Stimulated activated naive CD8-positive, alpha-beta T cell treated with anti-CD3 and anti-CD28 coated beads, Interleukin-15, amount 100 ng/mL, for 72 hours (primary cell): ENCODE results near the gene SPOCK1.

ENCODE experiments used
- ATAC-seq: fragments of 150-1000 bp; cut with Tn5 transposase; 2 replicates; pipeline ENCODE4 v1.10.0; 2021; ENCODE audit warnings: mild to moderate bottlenecking, moderate library complexity
- DNase-seq, 2 donors: peaks; one replicate each; pipeline ENCODE4 v3.0.0; 2021 to 2022
- H3K27ac Mint-ChIP-seq, 2 donors: one replicate each; pipeline ENCODE4 v1.8.0; 2022; ENCODE audit warnings: mild to moderate bottlenecking in 2 of 2, mixed read lengths in 2 of 2, moderate library complexity in 2 of 2
- H3K27me3 Mint-ChIP-seq: one replicate; pipeline ENCODE4 v1.8.0; 2022; ENCODE audit warnings: mixed read lengths
- H3K4me1 Mint-ChIP-seq: one replicate; pipeline ENCODE4 v1.8.0; 2022; ENCODE audit warnings: mild to moderate bottlenecking, mixed read lengths
- H3K4me3 Mint-ChIP-seq, 2 donors: one replicate each; pipeline ENCODE4 v1.8.0; 2022; ENCODE audit warnings: mild to moderate bottlenecking in 2 of 2, mixed read lengths in 2 of 2, moderate library complexity in 1 of 2
- H3K9me3 Mint-ChIP-seq, 2 donors: one replicate each; pipeline ENCODE4 v1.8.0; 2022; ENCODE audit warnings: mixed read lengths in 2 of 2

Gene SPOCK1

GRCh38 chr5:137470111-137470920 lies 28.8 kb downstream of the SPOCK1 start:
- Mint-ChIP-seq H3K27me3 (peaks cover 25% of the 10 kb centered on the region), H3K9me3 (no peaks in the 10 kb centered on the region), H3K4me3 (no peak overlapping the region), H3K27ac (no peak overlapping the region), H3K4me1 (no peaks in the 10 kb centered on the region)
- ATAC-seq: no peak
- DNase-seq: no peak

GRCh38 chr5:137466889-137467288 lies 32.2 kb downstream of the SPOCK1 start:
- H3K4me1 Mint-ChIP-seq: no peaks in the 10 kb centered on the region
- DNase-seq (no peak), ATAC-seq (no peak)
- H3K9me3 Mint-ChIP-seq: no peaks in the 10 kb centered on the region
- H3K4me3 Mint-ChIP-seq: no peak overlapping the region
- H3K27ac Mint-ChIP-seq: no peak overlapping the region
- H3K27me3 Mint-ChIP-seq: peaks cover 20% of the 10 kb centered on the region

DNA sequence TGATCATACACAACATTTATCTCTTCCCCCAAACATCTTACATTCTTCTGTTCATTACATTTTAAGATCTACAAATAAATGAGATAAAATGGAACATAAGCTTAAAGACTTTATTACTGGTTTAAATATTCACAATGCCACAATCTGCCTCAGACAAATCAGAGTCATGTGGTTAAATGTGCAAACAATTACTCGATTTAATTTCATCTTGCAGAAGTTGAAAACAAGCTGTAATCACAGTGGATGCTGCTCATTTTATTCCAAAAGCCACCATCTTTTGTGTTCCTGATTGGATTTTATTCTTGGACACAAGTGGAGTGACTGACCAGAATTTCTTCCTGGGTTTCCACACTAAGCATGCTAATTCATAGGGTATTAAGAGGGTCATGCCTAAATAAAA lies 33.2 kb downstream of the SPOCK1 start:
- Mint-ChIP-seq H3K4me3 (no peak overlapping the region), H3K9me3 (no peaks in the 10 kb centered on the region), H3K4me1 (no peaks in the 10 kb centered on the region), H3K27me3 (peaks cover 12% of the 10 kb centered on the region), H3K27ac (no peak overlapping the region)
- no peak for ATAC-seq
- DNase-seq: no peak

DNA sequence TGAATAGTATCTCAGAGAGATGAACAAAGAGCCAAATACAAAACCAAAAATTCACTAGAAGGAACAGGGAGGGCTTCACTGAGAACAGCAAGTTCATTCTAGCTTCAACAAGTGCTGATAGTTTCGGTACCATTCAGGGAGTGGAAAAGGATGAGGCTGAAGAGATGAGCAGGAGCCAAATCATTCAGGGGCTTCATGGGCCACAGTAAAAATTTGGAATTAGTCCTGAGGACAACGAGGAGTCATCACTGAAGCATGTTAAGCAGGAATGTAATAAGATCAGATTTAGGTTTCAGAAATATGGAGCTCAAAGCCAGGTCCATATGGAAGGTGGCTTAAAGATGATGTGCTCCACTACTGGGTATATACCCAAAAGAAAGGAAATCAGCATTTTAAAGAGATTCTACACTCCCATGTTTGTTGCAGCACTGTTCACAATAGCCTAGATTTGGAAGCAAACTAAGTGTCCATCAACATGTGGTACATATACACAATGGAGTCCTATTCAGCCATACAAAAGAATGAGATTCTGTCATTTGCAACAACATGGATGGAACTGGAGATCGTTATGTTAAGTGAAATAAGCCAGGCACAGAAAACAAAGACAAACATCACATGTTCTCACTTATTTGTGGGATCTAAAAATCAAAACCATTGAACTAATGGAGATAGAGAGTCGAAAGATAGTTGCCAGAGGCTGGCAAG lies 36.2 kb downstream of the SPOCK1 start:
- no peak overlapping the region for H3K4me3 Mint-ChIP-seq
- DNase-seq (no peak), ATAC-seq (no peak)
- H3K4me1 Mint-ChIP-seq: no peaks in the 10 kb centered on the region
- no peak overlapping the region for H3K27ac Mint-ChIP-seq
- peaks cover 12% of the 10 kb centered on the region for H3K27me3 Mint-ChIP-seq
- H3K9me3 Mint-ChIP-seq: no peaks in the 10 kb centered on the region

DNA sequence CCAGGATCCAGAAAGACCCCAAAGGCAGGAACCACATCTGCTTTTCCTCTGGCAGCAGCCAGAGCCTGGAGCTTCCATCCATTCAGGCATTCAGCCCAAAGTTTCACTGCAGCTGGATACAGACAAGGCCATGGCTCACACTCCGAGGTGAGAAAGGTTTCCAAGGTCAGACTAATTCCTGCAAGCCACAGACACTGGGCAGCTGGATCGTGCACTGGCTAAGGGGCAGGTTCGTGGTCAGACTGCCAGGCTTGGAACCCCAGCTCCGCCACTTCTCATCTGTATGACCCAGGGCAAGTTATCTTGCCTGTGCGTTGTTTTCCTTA lies 36.9 kb downstream of the SPOCK1 start:
- DNase-seq: no peak
- Mint-ChIP-seq H3K27me3 (peaks cover 12% of the 10 kb centered on the region), H3K4me3 (no peak overlapping the region), H3K4me1 (no peaks in the 10 kb centered on the region), H3K27ac (no peak overlapping the region), H3K9me3 (no peaks in the 10 kb centered on the region)
- ATAC-seq: no peak

GRCh38 chr5:137461391-137462264 lies 37.5 kb downstream of the SPOCK1 start:
- Mint-ChIP-seq H3K27ac (no peak overlapping the region), H3K4me3 (no peak overlapping the region), H3K27me3 (peaks cover 12% of the 10 kb centered on the region), H3K4me1 (no peaks in the 10 kb centered on the region), H3K9me3 (no peaks in the 10 kb centered on the region)
- DNase-seq (no peak), ATAC-seq (no peak)

DNA sequence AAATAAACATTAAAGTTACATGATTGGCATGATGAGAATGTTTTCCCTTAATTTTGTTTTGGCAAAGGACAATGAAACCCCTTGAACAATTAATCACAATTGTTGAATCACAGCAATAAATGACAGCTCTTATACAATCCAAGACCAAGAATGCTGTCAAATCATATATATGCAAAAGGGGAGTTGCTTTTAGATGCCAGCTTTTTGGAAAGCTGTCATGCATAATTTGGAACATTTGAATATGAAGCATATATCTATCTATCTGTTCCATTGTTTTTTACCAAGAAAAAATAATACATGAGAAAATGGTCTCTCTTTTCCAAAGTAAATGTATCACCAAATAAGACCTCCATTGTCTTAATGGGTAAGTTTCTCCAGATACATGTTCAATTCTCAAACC lies 44.5 kb downstream of the SPOCK1 start:
- no peak for ATAC-seq
- Mint-ChIP-seq H3K4me3 (no peak overlapping the region), H3K4me1 (no peaks in the 10 kb centered on the region), H3K27ac (no peak overlapping the region), H3K9me3 (peaks cover 0 to 11% of the 10 kb centered on the region in 2 donors), H3K27me3 (no peaks in the 10 kb centered on the region)
- no peak for DNase-seq

DNA sequence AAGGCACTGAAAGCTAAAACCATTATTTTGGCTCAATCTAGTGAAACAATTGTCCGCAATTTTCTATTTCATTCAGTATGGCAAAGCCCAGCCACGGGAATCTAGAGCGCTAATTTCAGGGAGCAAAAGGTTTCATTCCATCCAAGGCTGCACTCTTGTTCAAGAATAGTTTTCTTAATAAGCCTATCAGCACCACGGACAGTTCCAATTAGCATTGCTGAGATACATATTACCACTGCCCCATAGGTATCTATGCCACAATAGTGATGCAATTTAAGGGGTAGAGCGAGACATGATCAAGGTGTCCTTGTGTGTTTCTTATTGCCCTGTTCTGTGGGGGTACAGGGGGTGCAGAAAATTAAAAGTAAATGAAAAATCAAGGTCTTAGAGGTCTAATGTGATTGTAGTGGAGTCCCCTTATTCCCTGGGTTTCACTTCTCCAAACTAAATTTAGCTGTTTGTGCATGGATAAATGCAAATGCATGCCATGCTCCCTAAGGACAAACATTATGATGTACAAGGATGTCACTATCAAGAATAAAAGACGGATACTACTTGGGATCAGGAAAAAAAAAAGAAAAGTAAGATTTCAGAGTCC lies 45.5 kb downstream of the SPOCK1 start:
- DNase-seq: no peak
- peaks cover 0 to 11% of the 10 kb centered on the region in 2 donors for H3K9me3 Mint-ChIP-seq
- no peak for ATAC-seq
- no peaks in the 10 kb centered on the region for H3K4me1 Mint-ChIP-seq
- no peak overlapping the region for H3K4me3 Mint-ChIP-seq
- no peaks in the 10 kb centered on the region for H3K27me3 Mint-ChIP-seq
- H3K27ac Mint-ChIP-seq: no peak overlapping the region

DNA sequence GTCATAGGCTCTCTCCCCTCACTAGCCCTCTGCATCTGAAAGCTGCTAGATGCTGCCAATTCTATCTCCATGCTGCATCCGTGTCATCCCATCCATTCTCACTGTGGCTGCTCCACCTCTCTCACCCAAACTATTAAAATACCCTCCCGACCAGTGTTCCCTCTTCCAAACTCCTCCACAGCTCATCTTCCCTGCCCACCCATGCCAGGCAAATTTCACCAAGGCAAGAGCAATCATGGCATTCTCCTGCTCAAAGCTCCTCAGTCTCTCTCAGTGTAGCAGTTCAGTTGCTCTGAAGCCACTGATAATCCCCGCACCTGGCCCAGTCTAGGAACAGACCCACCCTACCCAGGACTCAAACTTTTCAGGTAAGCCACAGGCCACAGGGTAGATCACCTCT lies 48.4 kb downstream of the SPOCK1 start:
- peaks cover 0 to 11% of the 10 kb centered on the region in 2 donors for H3K9me3 Mint-ChIP-seq
- no peak for ATAC-seq
- DNase-seq: no peak
- no peak overlapping the region for H3K27ac Mint-ChIP-seq
- H3K27me3 Mint-ChIP-seq: no peaks in the 10 kb centered on the region
- no peak overlapping the region for H3K4me3 Mint-ChIP-seq
- no peaks in the 10 kb centered on the region for H3K4me1 Mint-ChIP-seq

DNA sequence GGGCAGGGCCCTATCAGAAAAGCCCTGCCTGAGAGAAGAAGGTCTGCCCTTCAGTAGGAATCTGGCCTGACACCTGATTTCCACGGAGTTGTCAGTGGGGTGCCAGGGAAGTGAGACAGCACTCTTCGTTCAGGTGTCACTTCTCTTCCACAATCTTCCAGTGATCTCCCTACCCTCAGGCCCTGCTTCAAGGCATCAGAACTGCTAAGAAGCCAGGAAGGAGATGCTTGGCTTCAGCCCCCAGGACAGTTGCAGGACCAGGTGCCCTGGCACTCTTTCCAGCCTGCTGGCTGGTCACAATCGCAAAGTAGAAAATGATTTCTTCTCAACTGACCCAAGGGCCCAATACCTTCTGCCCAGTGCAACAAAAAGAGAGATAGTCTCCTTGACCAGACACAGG lies 50.3 kb downstream of the SPOCK1 start:
- ATAC-seq (no peak), DNase-seq (no peak)
- no peaks in the 10 kb centered on the region for H3K4me1 Mint-ChIP-seq
- peaks cover 0 to 8% of the 10 kb centered on the region in 2 donors for H3K9me3 Mint-ChIP-seq
- no peak overlapping the region for H3K4me3 Mint-ChIP-seq
- no peak overlapping the region for H3K27ac Mint-ChIP-seq
- H3K27me3 Mint-ChIP-seq: peaks cover 10% of the 10 kb centered on the region

- DNase-seq (no peak), ATAC-seq (no peak)
- no peak overlapping the region for H3K27ac Mint-ChIP-seq
- no peaks in the 10 kb centered on the region for H3K9me3 Mint-ChIP-seq
- H3K4me1 Mint-ChIP-seq: no peaks in the 10 kb centered on the region
- H3K4me3 Mint-ChIP-seq: no peak overlapping the region
- peaks cover 14% of the 10 kb centered on the region for H3K27me3 Mint-ChIP-seq
Measured at GRCh38 chr5:137446615-137447014, 52.5 kb downstream of the SPOCK1 start.

GRCh38 chr5:137446151-137446550 lies 53.0 kb downstream of the SPOCK1 start:
- H3K9me3 Mint-ChIP-seq: no peaks in the 10 kb centered on the region
- H3K27ac Mint-ChIP-seq: no peak overlapping the region
- ATAC-seq: no peak
- H3K4me1 Mint-ChIP-seq: no peaks in the 10 kb centered on the region
- peaks cover 14% of the 10 kb centered on the region for H3K27me3 Mint-ChIP-seq
- DNase-seq: no peak
- no peak overlapping the region for H3K4me3 Mint-ChIP-seq

GRCh38 chr5:137442660-137443059 lies 56.5 kb downstream of the SPOCK1 start:
- Mint-ChIP-seq H3K4me1 (no peaks in the 10 kb centered on the region), H3K9me3 (no peaks in the 10 kb centered on the region), H3K27ac (no peak overlapping the region), H3K27me3 (peaks cover 20% of the 10 kb centered on the region), H3K4me3 (no peak overlapping the region)
- ATAC-seq (no peak), DNase-seq (no peak)

GRCh38 chr5:137441476-137441875 lies 57.6 kb downstream of the SPOCK1 start:
- H3K9me3 Mint-ChIP-seq: no peaks in the 10 kb centered on the region
- H3K4me3 Mint-ChIP-seq: no peak overlapping the region
- no peaks in the 10 kb centered on the region for H3K4me1 Mint-ChIP-seq
- H3K27ac Mint-ChIP-seq: no peak overlapping the region
- peaks cover 22% of the 10 kb centered on the region for H3K27me3 Mint-ChIP-seq
- ATAC-seq (no peak), DNase-seq (no peak)

DNA sequence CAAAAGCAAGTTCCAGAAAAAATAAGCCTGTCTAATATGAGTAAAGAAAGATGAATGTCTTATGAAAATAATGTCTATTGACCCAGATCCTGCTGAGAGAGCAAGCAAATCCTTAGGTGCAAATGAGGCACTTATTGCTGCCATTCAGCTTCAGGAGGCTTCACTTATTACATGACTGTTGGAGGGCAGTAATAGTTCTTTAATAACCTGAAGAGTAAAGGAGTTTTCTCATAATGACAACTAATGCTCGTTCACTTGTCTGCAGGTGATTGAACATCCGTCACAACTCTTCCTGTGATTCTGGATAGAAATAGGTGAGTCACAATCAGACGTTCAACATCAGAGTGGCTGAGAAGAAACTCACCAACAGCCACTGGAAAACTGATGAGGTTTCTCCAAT lies 58.3 kb downstream of the SPOCK1 start:
- H3K9me3 Mint-ChIP-seq: no peaks in the 10 kb centered on the region
- no peak for ATAC-seq
- H3K4me1 Mint-ChIP-seq: no peaks in the 10 kb centered on the region
- DNase-seq: no peak
- H3K4me3 Mint-ChIP-seq: no peak overlapping the region
- H3K27ac Mint-ChIP-seq: no peak overlapping the region
- H3K27me3 Mint-ChIP-seq: peaks cover 25% of the 10 kb centered on the region
